Measurements from ENCODE around the gene FNTB. TPM values are rescaled to one million over a fixed set of nuclear protein-coding genes. Genes with fewer than 3 reads are reported as not detected.

FNTB gene
- total RNA-seq, 1 donor: 12.1 TPM

- TF ChIP-seq CTCF (IDR thresholded peaks at IDR 0.05; ENCODE audit: insufficient read depth, low read depth, low read length): no peak
- no peak for DNase-seq (ENCODE audit: low read depth)
Measured at GRCh38 chr14:64992328-64992885, 5.7 kb downstream of the FNTB start.

GRCh38 chr14:64993266-64993930, 6.7 kb downstream of the FNTB start:
- no peak for TF ChIP-seq CTCF (IDR thresholded peaks at IDR 0.05; ENCODE audit: insufficient read depth, low read depth, low read length)
- no peak overlapping the region for H3K4me3 ChIP-seq (ENCODE audit: low read depth, low read length)
- peak; percentile 33 for DNase-seq (ENCODE audit: low read depth)

More at GRCh38 chr14:64992328-64992885, 5.7 kb downstream of the FNTB start:
- no peak overlapping the region for H3K4me3 ChIP-seq (ENCODE audit: low read depth, low read length)

- H3K4me3 ChIP-seq (ENCODE audit: low read depth, low read length): no peak overlapping the region
- DNase-seq (ENCODE audit: low read depth): no peak
- no peak for TF ChIP-seq CTCF (IDR thresholded peaks at IDR 0.05; ENCODE audit: insufficient read depth, low read depth, low read length)
Measured at GRCh38 chr14:64994540-64994939, 7.8 kb downstream of the FNTB start.

GRCh38 chr14:64995291-64995690, 8.6 kb downstream of the FNTB start:
- DNase-seq (ENCODE audit: low read depth): no peak
- no peak for TF ChIP-seq CTCF (IDR thresholded peaks at IDR 0.05; ENCODE audit: insufficient read depth, low read depth, low read length)
- H3K4me3 ChIP-seq (ENCODE audit: low read depth, low read length): no peak overlapping the region

- no peak for DNase-seq (ENCODE audit: low read depth)
- no peak overlapping the region for H3K4me3 ChIP-seq (ENCODE audit: low read depth, low read length)
- no peak for TF ChIP-seq CTCF (IDR thresholded peaks at IDR 0.05; ENCODE audit: insufficient read depth, low read depth, low read length)
Measured at GRCh38 chr14:64997108-64997794, 10.6 kb downstream of the FNTB start.

- TF ChIP-seq CTCF (IDR thresholded peaks at IDR 0.05; ENCODE audit: insufficient read depth, low read depth, low read length): no peak
- no peak overlapping the region for H3K4me3 ChIP-seq (ENCODE audit: low read depth, low read length)
- no peak for DNase-seq (ENCODE audit: low read depth)
Measured at GRCh38 chr14:64998455-64998931, 11.8 kb downstream of the FNTB start.

All from fibroblast of villous mesenchyme (primary cell).